B cell (primary cell): ENCODE results near the gene SETBP1.

Experiments used
- EZH2 ChIP-seq: IDR thresholded peaks from 2 replicates; pipeline ENCODE4 v1.6.1; 2012; ENCODE audit warnings: borderline replicate concordance, low read depth, mild to moderate bottlenecking, moderate library complexity, low read length; ENCODE audit not compliant: insufficient read depth, poor library complexity, severe bottlenecking
- TF ChIP-seq, protein P1 (sequence below): fragments of 200-600 bp; IDR thresholded peaks from one replicate; pipeline ENCODE4 v1.8.0; 2022; ENCODE audit warnings: antibody characterized with exemption, mild to moderate bottlenecking

DNA sequence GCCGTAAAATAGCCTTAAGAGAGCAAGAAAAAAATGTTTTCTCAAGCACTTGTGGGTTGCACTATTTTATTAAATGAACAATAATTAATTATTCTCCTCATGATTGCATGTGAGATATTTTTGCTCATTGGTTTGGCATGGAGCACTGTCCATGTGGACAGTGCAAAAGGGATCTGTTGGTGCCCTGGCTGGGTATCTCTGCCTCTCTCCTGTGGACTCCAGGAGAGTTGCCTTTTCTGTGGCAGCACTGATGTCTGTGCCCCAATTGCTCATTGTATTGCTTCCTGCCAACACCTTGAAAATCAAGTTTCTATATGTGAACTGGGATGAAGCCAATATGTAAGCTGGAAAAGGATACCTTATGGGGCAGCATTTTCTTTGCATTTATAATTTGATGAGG lies 131.7 kb downstream of the SETBP1 start:
- TF ChIP-seq, protein P1, sequence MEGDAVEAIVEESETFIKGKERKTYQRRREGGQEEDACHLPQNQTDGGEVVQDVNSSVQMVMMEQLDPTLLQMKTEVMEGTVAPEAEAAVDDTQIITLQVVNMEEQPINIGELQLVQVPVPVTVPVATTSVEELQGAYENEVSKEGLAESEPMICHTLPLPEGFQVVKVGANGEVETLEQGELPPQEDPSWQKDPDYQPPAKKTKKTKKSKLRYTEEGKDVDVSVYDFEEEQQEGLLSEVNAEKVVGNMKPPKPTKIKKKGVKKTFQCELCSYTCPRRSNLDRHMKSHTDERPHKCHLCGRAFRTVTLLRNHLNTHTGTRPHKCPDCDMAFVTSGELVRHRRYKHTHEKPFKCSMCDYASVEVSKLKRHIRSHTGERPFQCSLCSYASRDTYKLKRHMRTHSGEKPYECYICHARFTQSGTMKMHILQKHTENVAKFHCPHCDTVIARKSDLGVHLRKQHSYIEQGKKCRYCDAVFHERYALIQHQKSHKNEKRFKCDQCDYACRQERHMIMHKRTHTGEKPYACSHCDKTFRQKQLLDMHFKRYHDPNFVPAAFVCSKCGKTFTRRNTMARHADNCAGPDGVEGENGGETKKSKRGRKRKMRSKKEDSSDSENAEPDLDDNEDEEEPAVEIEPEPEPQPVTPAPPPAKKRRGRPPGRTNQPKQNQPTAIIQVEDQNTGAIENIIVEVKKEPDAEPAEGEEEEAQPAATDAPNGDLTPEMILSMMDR: no peak
- no peak for TF ChIP-seq EZH2
